Activated T-helper 2 cell treated with anti-CD3 and anti-CD28 coated beads, Interferon-gamma antibody, Interleukin-2, Interleukin-4, amounts not matched to agents 10 μg/mL and 5 μg/mL and 100 μg/mL, durations not matched to agents 14 hours and 24 hours and 36 hours (primary cell): ENCODE measurements around the gene CDH13. TPM values are rescaled to one million over a fixed set of nuclear protein-coding genes. Genes with fewer than 3 reads are reported as not detected.

Experiments
- DNase-seq: peaks from one replicate; pipeline ENCODE4 v3.0.0; 2021; ENCODE audit warnings: low spot score
- H3K27ac Mint-ChIP-seq: one replicate; pipeline ENCODE4 v1.8.0; 2021; ENCODE audit warnings: mixed read lengths
- H3K27me3 Mint-ChIP-seq: one replicate; pipeline ENCODE4 v1.8.0; 2021; ENCODE audit warnings: low read depth, mixed read lengths
- H3K36me3 Mint-ChIP-seq: one replicate; pipeline ENCODE4 v1.8.0; 2021; ENCODE audit warnings: low read depth, mixed read lengths
- H3K4me1 Mint-ChIP-seq: one replicate; pipeline ENCODE4 v1.8.0; 2021; ENCODE audit warnings: low read depth, mixed read lengths
- H3K4me3 Mint-ChIP-seq: one replicate; pipeline ENCODE4 v1.8.0; 2021; ENCODE audit warnings: low read depth, mild to moderate bottlenecking, moderate library complexity, mixed read lengths
- H3K9me3 Mint-ChIP-seq: one replicate; pipeline ENCODE4 v1.8.0; 2021; ENCODE audit warnings: mixed read lengths
- intact Hi-C: fragments of 100-400 bp; cut with micrococcal nuclease; formaldehyde crosslinking; loops from one replicate; pipeline ENCODE4 v1.15.1; 2023
- total RNA-seq: library from RNA; stranded (reverse); gene quantifications from 2 replicates; pipeline ENCODE4 v1.2.3, GENCODE V29; 2022

CDH13 gene
- total RNA-seq, 1 donor from 2014 or later: not detected

DNA sequence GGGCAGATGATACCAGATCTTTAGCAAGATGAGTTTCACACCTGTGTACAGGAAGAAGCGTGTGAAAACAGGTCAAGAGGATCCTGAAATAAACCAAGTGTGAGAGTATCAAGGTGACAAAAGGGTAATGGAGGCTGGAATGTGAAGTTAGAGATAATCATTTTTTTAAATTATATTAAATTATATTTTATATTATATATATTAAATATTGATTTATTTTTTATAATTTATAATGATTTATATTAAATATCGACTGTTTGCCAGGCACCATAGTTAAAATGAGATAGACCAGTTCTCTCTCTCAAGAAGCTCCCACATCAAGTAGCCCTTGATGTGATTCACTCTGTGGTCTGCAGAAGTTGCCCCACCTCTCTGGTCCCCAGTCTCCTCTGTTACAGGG is 820.8 kb downstream of the CDH13 start:
- Mint-ChIP-seq H3K27ac (no peak overlapping the region), H3K27me3 (no peaks in the 10 kb centered on the region), H3K4me1 (no peaks in the 10 kb centered on the region), H3K9me3 (no peaks in the 10 kb centered on the region), H3K4me3 (no peak overlapping the region), H3K36me3 (no peaks in the 10 kb centered on the region)
- no peak for DNase-seq
- intact Hi-C loops: no loop called here

- H3K4me1 Mint-ChIP-seq: no peaks in the 10 kb centered on the region
- no peaks in the 10 kb centered on the region for H3K27me3 Mint-ChIP-seq
- H3K36me3 Mint-ChIP-seq: no peaks in the 10 kb centered on the region
- no peak overlapping the region for H3K4me3 Mint-ChIP-seq
- no peaks in the 10 kb centered on the region for H3K9me3 Mint-ChIP-seq
- no peak overlapping the region for H3K27ac Mint-ChIP-seq
- DNase-seq: no peak
- intact Hi-C loops: no loop called here
Observed at GRCh38 chr16:83449861-83450260, 823.1 kb downstream of the CDH13 start.

- Mint-ChIP-seq H3K9me3 (no peaks in the 10 kb centered on the region), H3K27ac (no peak overlapping the region), H3K27me3 (no peaks in the 10 kb centered on the region), H3K36me3 (no peaks in the 10 kb centered on the region), H3K4me1 (peaks cover 3% of the 10 kb centered on the region), H3K4me3 (no peak overlapping the region)
- intact Hi-C loops: no loop called here
- DNase-seq: no peak
Observed at GRCh38 chr16:83453977-83454376, 827.2 kb downstream of the CDH13 start.

DNA sequence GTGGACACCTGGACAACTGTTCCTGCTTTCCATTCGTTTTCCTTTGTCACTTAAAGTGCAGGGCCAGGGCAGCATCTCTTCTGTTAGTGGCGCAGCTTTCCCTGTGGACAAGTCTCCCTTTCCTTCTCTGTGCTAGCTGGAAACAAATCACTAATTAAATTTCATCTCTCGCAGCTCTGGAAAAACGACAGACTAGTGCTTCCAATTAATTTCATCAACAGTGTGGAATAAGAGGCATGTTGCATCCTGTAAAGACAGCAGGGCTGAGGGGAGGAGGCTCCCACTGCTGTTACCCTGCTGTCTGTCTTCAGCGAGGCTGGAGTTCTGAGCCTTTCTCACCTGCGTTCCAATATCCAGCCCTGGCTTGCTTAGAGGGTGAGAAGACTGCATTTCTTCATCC is 828.9 kb downstream of the CDH13 start:
- Mint-ChIP-seq H3K4me1 (peaks cover 3% of the 10 kb centered on the region), H3K27ac (no peak overlapping the region), H3K9me3 (no peaks in the 10 kb centered on the region), H3K27me3 (no peaks in the 10 kb centered on the region), H3K36me3 (no peaks in the 10 kb centered on the region), H3K4me3 (no peak overlapping the region)
- intact Hi-C loops: no loop called here
- DNase-seq: no peak

DNA sequence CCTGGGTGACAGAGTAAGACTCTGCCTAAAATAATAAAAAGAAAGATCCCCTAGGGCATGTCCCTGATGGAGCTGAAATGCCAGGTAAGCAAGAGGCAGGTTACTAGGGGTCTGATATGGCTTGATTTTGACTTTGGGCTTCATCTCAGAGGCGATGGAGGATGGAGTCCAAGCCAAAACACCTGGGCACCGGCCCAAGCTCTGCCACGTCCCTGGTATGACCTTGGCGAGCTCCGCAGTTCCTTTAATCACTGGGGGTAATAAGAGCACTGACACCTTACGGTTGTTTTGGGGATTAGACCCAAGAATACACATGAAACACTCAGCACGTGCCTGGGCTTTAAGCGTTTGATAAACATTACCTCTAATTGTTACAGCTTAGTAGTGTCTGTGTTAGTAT is 830.2 kb downstream of the CDH13 start:
- intact Hi-C loops: no loop called here
- no peak for DNase-seq
- no peaks in the 10 kb centered on the region for H3K9me3 Mint-ChIP-seq
- no peaks in the 10 kb centered on the region for H3K27me3 Mint-ChIP-seq
- H3K4me1 Mint-ChIP-seq: peaks cover 3% of the 10 kb centered on the region
- H3K36me3 Mint-ChIP-seq: no peaks in the 10 kb centered on the region
- no peak overlapping the region for H3K27ac Mint-ChIP-seq
- H3K4me3 Mint-ChIP-seq: no peak overlapping the region

- H3K9me3 Mint-ChIP-seq: no peaks in the 10 kb centered on the region
- peaks cover 3% of the 10 kb centered on the region for H3K4me1 Mint-ChIP-seq
- H3K27me3 Mint-ChIP-seq: no peaks in the 10 kb centered on the region
- DNase-seq: no peak
- H3K36me3 Mint-ChIP-seq: no peaks in the 10 kb centered on the region
- no peak overlapping the region for H3K4me3 Mint-ChIP-seq
- intact Hi-C loops: no loop called here
- H3K27ac Mint-ChIP-seq: no peak overlapping the region
Observed at GRCh38 chr16:83458612-83459011, 831.8 kb downstream of the CDH13 start.

- intact Hi-C loops: no loop called here
- no peak for DNase-seq
- Mint-ChIP-seq H3K27ac (no peak overlapping the region), H3K4me3 (no peak overlapping the region), H3K36me3 (no peaks in the 10 kb centered on the region), H3K27me3 (no peaks in the 10 kb centered on the region), H3K9me3 (no peaks in the 10 kb centered on the region), H3K4me1 (no peaks in the 10 kb centered on the region)
Observed at GRCh38 chr16:83464991-83465390, 838.2 kb downstream of the CDH13 start.

GRCh38 chr16:83470416-83470815 is 843.6 kb downstream of the CDH13 start:
- intact Hi-C loops: no loop called here
- Mint-ChIP-seq H3K27me3 (no peaks in the 10 kb centered on the region), H3K4me3 (no peak overlapping the region), H3K4me1 (no peaks in the 10 kb centered on the region), H3K36me3 (no peaks in the 10 kb centered on the region), H3K9me3 (no peaks in the 10 kb centered on the region), H3K27ac (no peak overlapping the region)
- DNase-seq: no peak

DNA sequence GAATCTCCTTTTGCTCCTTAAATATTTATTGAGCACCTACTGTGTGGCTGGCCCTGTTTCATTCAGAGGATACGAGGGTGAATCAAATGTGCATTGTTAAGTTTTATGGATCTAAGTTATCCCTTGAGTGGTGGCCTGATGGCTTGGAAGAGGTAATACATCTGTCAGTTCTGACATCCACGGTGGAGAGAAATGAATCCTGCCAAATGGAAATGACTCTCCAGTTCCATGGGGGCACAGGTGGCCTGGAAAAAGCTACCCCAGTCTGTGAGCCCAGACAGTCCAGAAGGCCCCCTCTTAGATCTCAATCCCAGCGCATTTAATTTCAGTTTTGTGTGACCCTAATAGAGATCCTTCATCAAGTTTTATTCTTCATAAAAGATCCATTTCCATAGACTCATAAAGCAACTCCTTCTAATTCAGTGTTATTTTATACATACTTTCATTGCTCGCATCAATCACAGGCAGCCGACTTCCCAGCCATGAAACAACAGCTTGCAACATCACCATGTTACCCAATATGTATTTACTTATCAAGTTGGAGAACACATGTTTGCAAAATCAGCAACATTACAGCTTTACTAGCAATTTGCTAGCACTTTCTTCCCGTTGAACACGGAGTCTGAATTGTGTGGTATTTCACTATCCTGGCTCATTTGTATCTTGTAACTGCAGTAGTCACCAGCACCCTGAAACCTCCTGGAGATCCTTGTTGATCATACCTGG is 846.2 kb downstream of the CDH13 start:
- H3K27me3 Mint-ChIP-seq: no peaks in the 10 kb centered on the region
- no peaks in the 10 kb centered on the region for H3K36me3 Mint-ChIP-seq
- no peak for DNase-seq
- H3K4me1 Mint-ChIP-seq: no peaks in the 10 kb centered on the region
- H3K4me3 Mint-ChIP-seq: no peak overlapping the region
- H3K27ac Mint-ChIP-seq: no peak overlapping the region
- H3K9me3 Mint-ChIP-seq: no peaks in the 10 kb centered on the region
- intact Hi-C loops: no loop called here

GRCh38 chr16:83473926-83474650 is 847.3 kb downstream of the CDH13 start:
- Mint-ChIP-seq H3K4me3 (no peak overlapping the region), H3K27me3 (no peaks in the 10 kb centered on the region), H3K4me1 (no peaks in the 10 kb centered on the region), H3K9me3 (no peaks in the 10 kb centered on the region), H3K27ac (no peak overlapping the region), H3K36me3 (no peaks in the 10 kb centered on the region)
- DNase-seq: no peak
- intact Hi-C loops: no loop called here

- no peaks in the 10 kb centered on the region for H3K36me3 Mint-ChIP-seq
- DNase-seq: no peak
- H3K4me3 Mint-ChIP-seq: no peak overlapping the region
- intact Hi-C loops: no loop called here
- no peak overlapping the region for H3K27ac Mint-ChIP-seq
- H3K4me1 Mint-ChIP-seq: no peaks in the 10 kb centered on the region
- H3K9me3 Mint-ChIP-seq: no peaks in the 10 kb centered on the region
- H3K27me3 Mint-ChIP-seq: no peaks in the 10 kb centered on the region
Observed at GRCh38 chr16:83475108-83475507, 848.3 kb downstream of the CDH13 start.

- Mint-ChIP-seq H3K9me3 (no peaks in the 10 kb centered on the region), H3K4me3 (no peak overlapping the region), H3K27ac (no peak overlapping the region), H3K36me3 (no peaks in the 10 kb centered on the region), H3K4me1 (no peaks in the 10 kb centered on the region), H3K27me3 (no peaks in the 10 kb centered on the region)
- DNase-seq: no peak
- intact Hi-C loops: no loop called here
Observed at GRCh38 chr16:83481589-83481988, 854.8 kb downstream of the CDH13 start.

DNA sequence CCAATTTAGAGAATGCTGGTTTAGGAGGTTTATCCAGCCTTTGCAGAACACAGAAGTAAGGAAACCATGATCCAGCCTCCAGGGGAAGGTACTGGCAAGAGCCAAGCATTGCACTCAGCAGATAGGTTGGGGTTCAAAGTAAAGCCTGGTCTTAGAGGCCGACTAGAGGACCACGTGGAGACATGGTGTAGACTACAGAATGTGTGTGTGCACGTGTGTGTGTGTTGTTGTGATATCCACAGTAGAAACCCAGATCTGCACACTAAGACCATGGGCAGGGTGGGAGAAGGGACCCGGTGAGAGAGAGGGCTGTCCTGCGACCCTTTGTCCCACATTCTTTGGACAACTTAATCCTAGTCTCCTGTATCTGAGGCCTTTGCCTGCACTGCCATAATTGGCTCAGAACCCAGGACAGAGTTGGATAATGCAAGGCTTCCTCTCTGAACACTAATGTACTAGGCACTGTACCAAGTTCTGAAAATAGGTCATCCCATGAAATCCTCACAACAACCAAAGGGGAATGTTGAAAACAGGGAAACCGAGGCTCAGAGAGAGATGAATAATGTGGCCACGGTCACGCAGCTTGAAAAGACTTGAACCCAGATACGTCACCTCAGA is 855.9 kb downstream of the CDH13 start:
- no peak overlapping the region for H3K4me3 Mint-ChIP-seq
- intact Hi-C loops: no loop called here
- no peaks in the 10 kb centered on the region for H3K9me3 Mint-ChIP-seq
- no peaks in the 10 kb centered on the region for H3K4me1 Mint-ChIP-seq
- H3K27me3 Mint-ChIP-seq: no peaks in the 10 kb centered on the region
- H3K36me3 Mint-ChIP-seq: no peaks in the 10 kb centered on the region
- H3K27ac Mint-ChIP-seq: no peak overlapping the region
- no peak for DNase-seq
